SK-N-SH (cell line): ENCODE data around the gene PHF8. TPM values are rescaled to one million over a fixed set of nuclear protein-coding genes. Genes with fewer than 3 reads are reported as not detected.

Source experiments
- CTCF ChIA-PET: fragments of 300-600, 350-600 bp; formaldehyde crosslinking; extraction: SDS; loops from one replicate; lab custom pipeline; 2021; lab: Yijun Ruan, JAX
- POLR2A ChIA-PET: fragments of 350-600 bp; sonication (Branson Sonifier 250); formaldehyde crosslinking; extraction: SDS; loops from one replicate; lab custom pipeline; 2020; ENCODE audit warnings: antibody characterized with exemption, inconsistent platforms; lab: Yijun Ruan, JAX
- DNase-seq: peaks from one replicate; pipeline ENCODE4 v3.0.0; 2012
- H2AFZ ChIP-seq: fragments of 200-600 bp; sonication (generic); 2 replicates; pipeline ENCODE4 v1.8.1; 2016; ENCODE audit warnings: antibody characterized with exemption, mild to moderate bottlenecking, low read depth
- H3F3A ChIP-seq: fragments of 200-600 bp; sonication (generic); replicated peaks from 2 replicates; pipeline ENCODE3; 2016; ENCODE audit warnings: antibody characterized with exemption, mild to moderate bottlenecking; ENCODE audit not compliant: insufficient read depth
- H3K27ac ChIP-seq, 2 experiments: fragments of 200-500 bp in 1 of 2; fragments of 200-600 bp in 1 of 2; sonication (Bioruptor generic) in 1 of 2; sonication (generic), shearing (Covaris generic) in 1 of 2; 2 replicates each; pipeline versions ENCODE4 v1.5.1 to v1.6.1; 2014 to 2016; ENCODE audit warnings: low read depth in 2 of 2, inconsistent platforms in 1 of 2, low read length in 1 of 2, mild to moderate bottlenecking in 1 of 2, mixed read lengths in 1 of 2
- H3K27me3 ChIP-seq: fragments of 200-600 bp; sonication (generic), shearing (Covaris generic); 2 replicates; pipeline ENCODE4 v1.6.1; 2016; ENCODE audit warnings: mixed run types; ENCODE audit not compliant: insufficient read depth
- H3K36me3 ChIP-seq, 2 experiments: fragments of 200-500 bp in 1 of 2; fragments of 200-600 bp in 1 of 2; sonication (Bioruptor generic) in 1 of 2; sonication (generic) in 1 of 2; replicated peaks in 1 of 2; 2 replicates each; pipeline versions ENCODE3 to v1.5.1; 2014 to 2016; ENCODE audit warnings: low read length in 1 of 2, mild to moderate bottlenecking in 1 of 2; ENCODE audit not compliant: insufficient read depth in 2 of 2, control insufficient read depth in 1 of 2
- H3K4me1 ChIP-seq, 2 experiments: fragments of 200-500 bp in 1 of 2; fragments of 200-600 bp in 1 of 2; sonication (Bioruptor generic) in 1 of 2; sonication (generic), shearing (Covaris generic) in 1 of 2; 2 replicates each; pipeline versions ENCODE4 v1.5.1 to v1.6.1; 2014 to 2016; ENCODE audit warnings: low read depth in 1 of 2, low read length in 1 of 2, mixed run types in 1 of 2; ENCODE audit not compliant: insufficient read depth in 2 of 2, control insufficient read depth in 1 of 2
- H3K4me2 ChIP-seq: fragments of 200-600 bp; sonication (generic), shearing (Covaris generic); 2 replicates; pipeline ENCODE4 v1.6.1; 2017; ENCODE audit warnings: mixed run types
- H3K4me3 ChIP-seq, 2 experiments: fragments of 200-500 bp in 1 of 2; fragments of 200-600 bp in 1 of 2; sonication (Bioruptor generic) in 1 of 2; sonication (generic), shearing (Covaris generic) in 1 of 2; 2 replicates each; pipeline versions ENCODE4 v1.5.1 to v1.8.1; 2014 to 2016; ENCODE audit warnings: low read depth in 2 of 2, inconsistent platforms in 1 of 2, low read length in 1 of 2, mild to moderate bottlenecking in 1 of 2, mixed read lengths in 1 of 2, moderate library complexity in 1 of 2
- H3K79me2 ChIP-seq: fragments of 200-600 bp; sonication (generic); 2 replicates; pipeline ENCODE4 v1.8.1; 2017; ENCODE audit warnings: mild to moderate bottlenecking; ENCODE audit not compliant: insufficient read depth
- H3K9ac ChIP-seq: fragments of 200-600 bp; sonication (generic); 2 replicates; pipeline ENCODE4 v1.6.1; 2017; ENCODE audit warnings: mixed run types
- H3K9me2 ChIP-seq: fragments of 200-600 bp; sonication (generic); 2 replicates; pipeline ENCODE4 v1.6.1; 2017; ENCODE audit warnings: mixed run types
- H3K9me3 ChIP-seq: fragments of 200-600 bp; sonication (generic); 2 replicates; pipeline ENCODE4 v1.6.1; 2017; ENCODE audit warnings: mixed run types, mild to moderate bottlenecking, moderate library complexity
- H4K20me1 ChIP-seq: fragments of 200-600 bp; sonication (generic); 2 replicates; pipeline ENCODE4 v1.6.1; 2017; ENCODE audit warnings: mild to moderate bottlenecking, mixed run types; ENCODE audit not compliant: insufficient read depth
- CTCF ChIP-seq: fragments of 200-600 bp; sonication (generic); IDR thresholded peaks from 2 replicates; pipeline ENCODE4 v1.6.1; 2017; ENCODE audit warnings: antibody characterized with exemption, mild to moderate bottlenecking, moderate library complexity
- EZH2phosphoT487 ChIP-seq: fragments of 200-600 bp; sonication (generic); IDR thresholded peaks from 2 replicates; pipeline ENCODE4 v1.6.1; 2017; ENCODE audit warnings: low read depth, mixed run types, mild to moderate bottlenecking, antibody characterized with exemption, moderate library complexity, borderline replicate concordance
- FOXJ3 ChIP-seq: sonication (generic); formaldehyde crosslinking; IDR thresholded peaks from 2 replicates; pipeline ENCODE4 v1.5.1; 2020; ENCODE audit warnings: mild to moderate bottlenecking, missing genetic modification reagents
- FOXM1 ChIP-seq: IDR thresholded peaks from 2 replicates; pipeline ENCODE4 v1.4.0; 2012; ENCODE audit warnings: low read depth, mild to moderate bottlenecking
- GABPA ChIP-seq: IDR thresholded peaks from 2 replicates; pipeline ENCODE4 v1.4.0; 2012; ENCODE audit warnings: low read depth, mild to moderate bottlenecking
- JUND ChIP-seq: IDR thresholded peaks from 2 replicates; pipeline ENCODE4 v1.4.0; 2012
- MAX ChIP-seq: IDR thresholded peaks from 2 replicates; pipeline ENCODE4 v1.4.0; 2012; ENCODE audit warnings: low read depth
- MEF2A ChIP-seq: IDR thresholded peaks from 2 replicates; pipeline ENCODE4 v1.4.0; 2012; ENCODE audit warnings: low read depth, borderline replicate concordance
- MXI1 ChIP-seq: IDR thresholded peaks from 2 replicates; pipeline ENCODE4 v1.6.1; 2012; ENCODE audit warnings: mild to moderate bottlenecking, low read depth, low read length, improper control_type of control experiment
- NRF1 ChIP-seq: IDR thresholded peaks from 2 replicates; pipeline ENCODE4 v1.6.1; 2012; ENCODE audit warnings: low read depth, mild to moderate bottlenecking, low read length
- RAD21 ChIP-seq: IDR thresholded peaks from 2 replicates; pipeline ENCODE4 v1.6.1; 2012; ENCODE audit warnings: mild to moderate bottlenecking, low read length
- REST ChIP-seq: IDR thresholded peaks from 2 replicates; pipeline ENCODE4 v1.6.1; 2012; ENCODE audit warnings: mild to moderate bottlenecking, low read depth, low read length, moderate library complexity
- RFX5 ChIP-seq: IDR thresholded peaks from 2 replicates; pipeline ENCODE4 v1.6.1; 2012; ENCODE audit warnings: mild to moderate bottlenecking, improper control_type of control experiment, low read length
- TEAD4 ChIP-seq: IDR thresholded peaks from 2 replicates; pipeline ENCODE4 v1.4.0; 2012; ENCODE audit warnings: mild to moderate bottlenecking, borderline replicate concordance; ENCODE audit not compliant: insufficient read depth
- USF1 ChIP-seq: IDR thresholded peaks from 2 replicates; pipeline ENCODE4 v1.4.0; 2012; ENCODE audit warnings: low read depth, borderline replicate concordance
- USF2 ChIP-seq: fragments of 150-350 bp; IDR thresholded peaks from 2 replicates; pipeline ENCODE4 v1.6.1; 2017; ENCODE audit warnings: antibody characterized with exemption, low read length, low read depth, borderline replicate concordance
- YY1 ChIP-seq: IDR thresholded peaks from 2 replicates; pipeline ENCODE4 v1.4.0; 2012; ENCODE audit warnings: low read depth, mild to moderate bottlenecking
- ZBTB33 ChIP-seq: IDR thresholded peaks from 2 replicates; pipeline ENCODE4 v1.4.0; 2012; ENCODE audit warnings: low read depth, borderline replicate concordance
- WGBS: methylation state at CpG from one replicate; pipeline ENCODE4 v1.1.6; 2017; ENCODE audit warnings: low lambda C conversion rate; 5-methylcytosine and 5-hydroxymethylcytosine counted together
- polyA plus RNA-seq, 3 experiments: library from polyadenylated mRNA; depleted of rRNA; stranded (reverse); fragments of >200 nt; gene quantifications; 2 replicates each; pipeline ENCODE4 v1.2.3, GENCODE V29; 2012

Gene PHF8
- polyA plus RNA-seq, 1 of the 3 experiments (the other 2 are of a cell fraction) = 7.8 TPM

- CTCF ChIA-PET = no interaction called here
Observed at GRCh38 chrX:54064564-54064963, 20.3 kb upstream of the PHF8 start.

GRCh38 chrX:54063361-54063760 is 19.1 kb upstream of the PHF8 start:
- H3K79me2 ChIP-seq = no peaks in the 10 kb centered on the region
- H3K4me3 ChIP-seq = no peak overlapping the region
- no peaks in the 10 kb centered on the region for H3K27me3 ChIP-seq
- no peak overlapping the region for H2AFZ ChIP-seq
- no peaks in the 10 kb centered on the region for H3K9me3 ChIP-seq
- no peaks in the 10 kb centered on the region for H3K4me1 ChIP-seq
- WGBS = 53% methylated on average over 2 of the region's 2 CpGs
- no peak for TF ChIP-seq RFX5
- no peak for TF ChIP-seq ZBTB33
- TF ChIP-seq TEAD4 = no peak
- no peak for TF ChIP-seq JUND
- TF ChIP-seq MAX = no peak
- TF ChIP-seq USF2 = no peak
- TF ChIP-seq REST = no peak
- no peak for TF ChIP-seq RAD21
- no peak for TF ChIP-seq EZH2phosphoT487
- no peak for TF ChIP-seq MEF2A
- TF ChIP-seq CTCF = no peak
- TF ChIP-seq YY1 = no peak
- TF ChIP-seq FOXM1 = no peak
- TF ChIP-seq MXI1 = no peak
- TF ChIP-seq FOXJ3 (CRISPR knock-in tag) = no peak
- no peak for TF ChIP-seq GABPA
- TF ChIP-seq USF1 = no peak
- no peak for TF ChIP-seq NRF1
- no peak overlapping the region for H3K9ac ChIP-seq
- H3K36me3 ChIP-seq = no peaks in the 10 kb centered on the region
- CTCF ChIA-PET = no interaction called here
- H3K27ac ChIP-seq = no peak overlapping the region
- DNase-seq = no peak
- no peaks in the 10 kb centered on the region for H3F3A ChIP-seq
- H3K9me2 ChIP-seq = no peaks in the 10 kb centered on the region
- no peaks in the 10 kb centered on the region for H4K20me1 ChIP-seq
- POLR2A ChIA-PET = no interaction called here
- no peak overlapping the region for H3K4me2 ChIP-seq

More at GRCh38 chrX:54064564-54064963, 20.3 kb upstream of the PHF8 start:
- POLR2A ChIA-PET = no interaction called here
- H3K27ac ChIP-seq = no peak overlapping the region
- no peaks in the 10 kb centered on the region for H3K9me3 ChIP-seq
- no peak overlapping the region for H3K9ac ChIP-seq
- TF ChIP-seq YY1 (no peak), NRF1 (no peak), EZH2phosphoT487 (no peak)
- H3K27me3 ChIP-seq = no peaks in the 10 kb centered on the region
- H3K4me3 ChIP-seq = no peak overlapping the region
- no peaks in the 10 kb centered on the region for H4K20me1 ChIP-seq
- no peak overlapping the region for H2AFZ ChIP-seq
- no peaks in the 10 kb centered on the region for H3K4me1 ChIP-seq
- H3K79me2 ChIP-seq = no peaks in the 10 kb centered on the region
- no peaks in the 10 kb centered on the region for H3F3A ChIP-seq
- H3K9me2 ChIP-seq = no peaks in the 10 kb centered on the region
- 57% methylated on average over 3 of the region's 3 CpGs for WGBS
- no peaks in the 10 kb centered on the region for H3K36me3 ChIP-seq
- H3K4me2 ChIP-seq = no peak overlapping the region
- no peak for DNase-seq
